Islet of Langerhans (tissue), 1 donor: ENCODE results near the gene SNTG2.

Experiments used
- FAIRE-seq: peaks from one replicate; lab custom pipeline; 2011; peaks lifted over from hg19 to GRCh38; lab: Jason Lieb, UNC

SNTG2 gene

DNA sequence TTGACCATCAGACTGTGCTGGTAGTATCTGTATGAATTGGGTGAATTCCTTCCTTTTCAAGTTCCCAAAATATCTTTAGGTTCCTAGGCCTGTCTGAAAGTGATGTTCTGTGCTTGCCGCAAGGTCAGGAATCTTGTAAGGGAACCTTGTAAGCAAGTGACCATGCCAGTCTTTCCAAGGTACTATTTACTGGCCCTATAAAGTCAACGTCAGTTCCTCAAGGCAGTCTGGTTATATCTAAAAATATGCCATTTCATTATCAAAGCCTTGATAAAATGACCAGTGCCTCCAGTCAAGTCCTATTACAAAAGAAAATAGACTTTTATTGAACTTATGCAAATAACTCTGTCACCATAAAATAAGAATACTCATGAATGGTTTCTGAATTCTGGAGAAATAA, 374.2 kb downstream of the SNTG2 start:
- no peak for FAIRE-seq

DNA sequence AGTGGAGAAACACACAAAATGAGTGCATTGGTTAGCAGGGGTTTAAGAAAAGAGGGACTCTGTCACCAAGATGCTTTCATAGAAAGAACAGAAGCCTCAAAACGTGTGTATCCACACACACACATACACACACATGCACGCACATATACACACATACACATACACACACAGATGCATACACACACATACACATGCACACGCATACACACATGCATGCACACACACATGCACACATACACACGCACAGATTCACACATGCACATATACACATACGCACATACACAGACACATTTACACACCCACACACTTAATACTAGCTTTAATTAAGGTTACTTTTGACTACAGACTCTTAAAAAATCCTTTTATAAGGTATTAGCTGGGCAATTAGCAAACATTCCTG, 378.0 kb downstream of the SNTG2 start:
- FAIRE-seq, result no peak

DNA sequence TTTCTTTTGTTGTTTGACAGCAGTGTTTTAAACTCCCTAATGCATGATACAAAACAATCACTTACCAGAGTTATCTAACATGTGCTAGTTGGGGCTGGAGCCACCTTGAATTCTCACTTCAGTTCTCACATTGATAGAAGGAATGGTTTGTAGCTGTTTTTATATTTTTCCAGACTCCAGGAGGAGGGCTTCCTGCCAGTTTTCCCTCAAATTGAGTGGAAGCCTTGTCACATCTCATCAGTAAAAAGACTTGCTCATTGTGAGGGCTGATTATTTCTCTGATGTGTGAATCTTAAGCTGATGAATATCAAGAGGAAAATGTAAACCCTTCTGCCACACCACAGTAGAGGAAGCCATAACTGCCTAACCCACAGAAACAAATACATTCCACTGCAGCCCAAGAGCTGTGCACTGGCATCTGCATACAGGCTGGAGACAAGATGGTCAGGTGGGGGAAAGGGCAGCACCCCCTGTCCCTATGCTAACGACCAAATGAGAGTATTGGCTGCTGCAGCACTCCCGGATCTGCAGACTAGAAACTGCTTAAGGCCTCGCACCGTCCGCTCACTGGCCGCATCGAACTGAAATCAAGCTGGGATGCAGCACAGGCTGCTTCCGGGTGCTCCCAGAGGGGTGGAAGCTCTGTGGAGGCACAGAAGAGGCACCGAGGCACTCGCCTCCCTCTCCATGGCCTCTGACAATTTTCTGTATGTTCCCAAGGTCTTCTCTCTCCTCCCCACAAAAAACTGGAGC, 388.9 kb downstream of the SNTG2 start:
- no peak for FAIRE-seq

DNA sequence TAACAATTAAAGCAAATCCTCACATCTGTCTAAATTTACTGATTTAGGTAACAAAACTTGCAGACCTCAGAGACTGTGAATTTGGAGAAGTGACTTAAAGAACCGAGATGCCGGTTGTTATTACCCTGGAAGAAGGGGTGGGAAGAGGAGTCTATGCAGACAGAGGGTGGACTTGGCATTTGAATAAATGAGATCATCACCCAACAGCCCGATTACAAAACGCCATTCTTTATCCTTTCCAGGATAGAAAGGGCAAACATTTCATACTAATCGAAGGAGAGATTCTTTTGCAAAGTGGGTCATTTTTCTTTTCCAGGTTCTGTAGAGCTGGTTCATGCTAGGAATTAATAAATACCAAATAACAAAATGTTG, 389.5 kb downstream of the SNTG2 start:
- no peak for FAIRE-seq

DNA sequence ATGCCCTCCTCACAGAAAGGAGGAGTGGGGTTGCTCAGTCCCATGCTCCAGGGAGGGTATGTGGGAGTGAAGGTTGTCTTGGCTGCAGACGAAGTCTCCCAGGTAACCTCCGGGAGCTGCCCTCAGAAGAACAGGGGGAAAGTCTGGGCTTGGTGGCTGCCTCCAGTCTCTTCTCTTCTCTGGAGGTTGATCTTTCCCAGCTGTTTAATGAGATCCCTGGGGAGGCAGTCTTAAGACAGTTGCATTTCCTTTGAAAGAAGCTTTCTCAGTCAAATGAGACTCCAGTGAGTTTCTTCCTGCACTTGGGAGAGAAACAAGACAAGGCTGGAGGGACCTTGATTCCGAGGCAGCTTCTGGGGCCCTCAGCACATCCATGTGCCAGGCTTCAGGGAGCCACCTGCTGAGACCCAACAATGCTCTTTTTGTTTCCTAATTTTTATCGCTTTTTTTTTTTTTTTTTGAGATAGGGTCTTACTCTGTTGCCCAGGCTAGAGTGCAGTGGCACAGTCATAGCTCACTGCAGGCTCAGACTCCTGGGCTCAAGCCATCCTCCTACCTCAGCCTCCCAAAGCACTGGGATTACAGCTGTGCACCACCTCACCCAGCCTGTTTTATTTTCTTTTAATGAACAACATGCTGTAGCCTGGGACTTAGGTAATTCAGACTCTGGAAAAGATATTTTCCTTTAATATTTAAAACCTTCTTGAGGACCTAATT, 390.9 kb downstream of the SNTG2 start:
- no peak for FAIRE-seq

DNA sequence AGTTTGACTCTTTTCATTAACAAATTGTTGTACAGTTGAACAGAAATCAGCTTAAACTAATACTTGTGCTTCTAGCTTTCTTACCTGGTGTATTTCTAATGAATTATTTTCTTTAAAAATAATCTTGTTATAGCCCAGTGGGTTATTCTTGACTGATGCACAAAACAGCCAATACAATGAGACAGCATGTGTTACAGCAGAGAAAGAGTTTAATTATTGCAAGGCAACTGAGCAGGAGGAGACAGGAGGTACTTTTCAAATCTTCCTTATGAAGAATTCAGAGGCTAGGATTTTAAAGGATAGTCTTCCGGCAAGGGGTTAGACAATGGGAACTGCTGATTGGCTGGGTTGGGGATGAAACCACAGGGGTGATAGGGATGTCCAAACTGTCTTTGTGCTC, 398.1 kb downstream of the SNTG2 start:
- no peak for FAIRE-seq

DNA sequence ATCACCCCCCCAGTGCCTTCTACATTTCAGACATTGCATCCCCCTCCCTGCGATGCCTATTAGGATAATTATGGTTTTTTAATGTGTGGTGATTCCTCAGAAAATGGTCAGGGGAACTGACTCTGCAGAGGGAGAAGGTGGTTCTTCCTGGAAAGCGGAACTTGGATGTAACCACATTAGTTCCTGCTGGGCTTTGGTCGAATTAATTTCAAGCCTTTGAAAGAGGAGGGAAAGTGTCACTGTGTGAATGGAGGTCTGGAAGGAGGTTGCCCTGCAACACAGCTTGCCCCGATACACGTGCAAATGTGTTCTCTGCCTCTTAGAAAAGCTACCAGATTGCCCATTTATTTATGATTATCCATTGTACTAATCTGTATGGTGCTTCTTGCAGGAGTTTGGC, 399.5 kb downstream of the SNTG2 start:
- FAIRE-seq, result no peak

DNA sequence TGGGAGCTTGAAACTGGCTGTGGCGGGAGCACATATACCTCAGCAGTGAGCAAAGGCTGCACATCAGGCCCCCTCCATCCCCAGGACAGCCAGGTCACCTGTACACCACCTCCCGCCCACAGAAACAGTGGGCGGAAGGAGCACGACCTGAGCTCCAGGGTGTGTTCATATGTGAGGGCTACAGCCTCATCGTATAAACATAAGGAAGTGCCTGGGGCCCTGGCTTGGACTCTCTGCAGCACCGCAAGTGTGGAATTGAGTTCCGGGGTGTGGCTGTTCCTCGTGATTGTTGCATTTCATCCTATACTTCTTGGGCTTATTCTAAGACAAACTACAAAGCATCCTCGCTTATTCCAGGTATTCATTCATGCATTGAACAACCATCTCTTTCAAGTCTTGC, 402.5 kb downstream of the SNTG2 start:
- FAIRE-seq, result no peak

DNA sequence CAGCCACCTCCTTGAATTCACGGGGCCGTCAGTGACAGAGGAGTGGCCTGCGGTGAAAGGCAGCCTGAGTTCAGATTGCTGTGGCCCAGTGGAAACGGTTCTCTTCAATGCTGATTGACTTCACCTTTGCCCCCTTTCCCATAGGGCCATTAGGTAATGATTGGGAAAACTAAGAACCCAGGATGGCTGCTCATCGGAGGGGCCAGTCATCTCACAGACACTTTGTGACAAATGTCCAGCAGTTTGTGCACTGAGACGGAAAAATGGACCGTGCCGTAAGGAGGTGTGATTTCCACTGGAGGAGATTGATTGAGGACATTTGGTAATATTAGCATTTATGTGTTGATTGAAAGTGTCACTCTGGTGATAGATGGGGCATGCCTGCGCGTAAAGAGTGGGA, 402.9 kb downstream of the SNTG2 start:
- FAIRE-seq, result no peak

DNA sequence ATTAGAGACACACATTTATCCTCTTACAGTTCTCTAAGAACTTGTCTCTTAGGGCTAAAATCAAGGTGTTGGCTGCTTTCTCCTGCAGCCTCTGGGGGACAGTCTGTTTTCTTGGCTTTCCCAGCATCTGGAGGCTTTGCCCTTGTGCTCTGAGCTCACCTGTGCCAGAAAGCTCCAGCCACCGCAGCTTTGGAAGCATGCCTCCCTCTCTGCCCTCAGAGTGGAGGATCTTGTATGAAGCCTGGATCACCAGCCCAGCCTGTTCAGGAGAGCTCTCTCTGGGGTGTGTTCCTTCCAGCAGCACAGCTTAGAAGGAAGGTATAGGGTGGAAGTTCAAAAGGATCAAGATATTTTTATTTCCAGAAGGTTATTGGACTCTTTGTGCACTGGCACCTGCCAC, 409.5 kb downstream of the SNTG2 start:
- no peak for FAIRE-seq

DNA sequence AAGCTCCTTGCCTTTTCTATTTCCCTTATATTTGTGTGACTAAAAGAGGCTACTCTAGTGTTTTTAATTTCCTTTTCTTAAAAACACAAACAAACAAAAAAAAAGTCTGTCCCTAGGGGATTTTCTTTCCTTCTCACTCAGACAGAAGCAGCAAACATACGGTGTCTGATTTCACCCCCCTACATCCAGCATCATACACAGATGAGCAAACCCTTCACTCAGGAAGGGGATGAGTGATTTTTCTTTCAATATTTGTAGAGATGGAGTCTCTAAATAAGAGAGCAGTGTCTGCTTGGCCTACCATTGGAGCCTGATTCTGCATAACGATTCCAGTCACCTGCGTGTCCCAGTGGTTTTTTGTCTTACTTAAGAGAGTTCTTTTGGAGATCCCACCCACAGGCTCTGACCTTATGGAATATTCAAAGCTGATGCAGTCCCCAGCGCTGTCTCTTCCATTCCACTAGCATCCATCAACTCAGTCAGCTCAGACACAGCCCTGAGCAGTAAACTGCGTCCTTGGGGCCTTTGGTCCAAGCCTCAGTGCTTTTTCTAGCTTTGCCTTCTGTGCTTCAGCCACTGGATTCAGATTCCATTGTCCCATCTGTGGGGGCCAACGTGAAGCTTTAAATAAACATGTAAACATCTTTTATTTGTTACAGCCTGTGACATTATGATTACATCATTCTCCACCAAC, 410.1 kb downstream of the SNTG2 start:
- no peak for FAIRE-seq

DNA sequence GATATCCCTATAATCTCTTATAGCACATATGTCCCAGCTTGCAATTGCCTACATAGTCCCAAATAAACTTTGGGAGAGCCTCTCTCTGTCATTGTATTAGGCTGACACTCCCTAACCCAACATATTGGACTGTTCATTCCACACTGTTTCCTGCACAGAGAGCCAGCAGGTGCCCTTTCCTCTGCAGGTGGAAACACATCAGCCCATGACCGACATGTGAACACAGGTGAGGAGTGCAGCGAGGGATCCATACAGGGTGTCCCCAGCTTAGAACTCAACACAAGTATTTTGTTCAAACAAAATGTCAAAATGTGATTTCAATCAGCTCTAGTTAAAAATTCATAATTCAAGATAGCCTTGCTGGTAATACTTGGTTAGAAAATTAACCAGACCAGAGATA, 412.7 kb downstream of the SNTG2 start:
- FAIRE-seq, result no peak

DNA sequence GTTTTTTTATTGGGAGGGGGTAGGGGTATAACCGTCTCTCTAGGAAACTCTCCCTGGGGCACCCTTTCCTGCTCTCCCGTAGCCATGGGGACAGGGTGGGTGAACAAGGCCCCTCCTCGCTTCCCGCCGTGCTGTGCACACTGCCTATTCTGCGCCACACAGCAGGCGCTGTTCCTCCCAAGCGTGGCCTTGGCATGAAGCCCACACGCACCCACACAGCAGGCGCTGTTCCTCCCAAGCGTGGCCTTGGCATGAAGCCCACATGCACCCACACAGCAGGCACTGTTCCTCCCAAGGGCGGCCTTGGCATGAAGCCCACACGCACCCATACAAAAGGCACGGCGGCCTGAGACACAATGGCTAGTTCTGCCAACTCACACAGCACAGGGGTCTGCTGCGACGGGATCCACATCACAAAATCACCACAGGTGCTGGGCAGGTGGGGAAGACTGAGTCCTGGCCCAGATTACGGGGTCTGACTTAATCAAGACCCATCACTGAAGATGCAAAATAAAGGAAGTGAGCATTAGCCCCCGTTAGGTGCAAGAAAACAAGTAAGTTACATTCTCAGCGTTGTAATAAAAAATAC, 416.0 kb downstream of the SNTG2 start:
- FAIRE-seq, result no peak

DNA sequence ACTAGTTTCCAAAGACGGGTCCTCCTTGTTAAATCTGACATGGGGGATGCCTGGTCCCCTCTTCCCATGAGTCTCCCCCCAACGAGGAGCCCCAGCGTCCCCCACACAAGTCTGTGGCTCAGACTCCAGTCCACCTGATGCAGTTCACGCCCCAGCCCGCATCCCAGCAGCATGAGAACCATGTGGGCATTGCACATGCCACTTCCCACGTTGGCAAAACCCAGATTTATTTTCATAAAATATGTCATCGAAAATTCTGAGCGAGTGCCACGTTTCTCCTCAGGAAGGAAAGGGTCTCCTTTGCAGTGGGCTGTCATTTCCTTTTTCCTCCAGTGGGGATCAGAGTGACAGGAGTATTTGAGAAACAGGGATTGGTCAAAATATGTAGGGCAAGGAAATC, 417.0 kb downstream of the SNTG2 start:
- no peak for FAIRE-seq

DNA sequence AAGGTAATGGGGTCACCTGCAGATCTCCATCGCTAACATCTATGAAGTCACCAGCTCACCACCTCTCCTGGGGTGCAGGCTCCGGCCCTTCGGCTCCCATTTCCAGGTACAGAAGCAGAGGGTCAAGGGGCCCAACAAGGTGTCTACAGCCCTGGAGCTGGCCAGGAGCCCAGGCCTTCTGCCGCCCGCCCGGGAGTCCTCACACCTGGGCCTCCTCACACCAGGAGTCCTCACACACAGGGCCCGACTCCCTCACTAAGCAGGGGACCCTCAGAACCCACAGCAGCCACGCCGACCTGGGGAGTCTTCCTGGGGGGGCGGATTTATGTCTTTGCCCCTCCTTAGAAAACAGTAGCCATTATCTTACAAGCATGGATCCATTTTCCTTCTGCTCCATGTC, 419.3 kb downstream of the SNTG2 start:
- FAIRE-seq, result no peak

DNA sequence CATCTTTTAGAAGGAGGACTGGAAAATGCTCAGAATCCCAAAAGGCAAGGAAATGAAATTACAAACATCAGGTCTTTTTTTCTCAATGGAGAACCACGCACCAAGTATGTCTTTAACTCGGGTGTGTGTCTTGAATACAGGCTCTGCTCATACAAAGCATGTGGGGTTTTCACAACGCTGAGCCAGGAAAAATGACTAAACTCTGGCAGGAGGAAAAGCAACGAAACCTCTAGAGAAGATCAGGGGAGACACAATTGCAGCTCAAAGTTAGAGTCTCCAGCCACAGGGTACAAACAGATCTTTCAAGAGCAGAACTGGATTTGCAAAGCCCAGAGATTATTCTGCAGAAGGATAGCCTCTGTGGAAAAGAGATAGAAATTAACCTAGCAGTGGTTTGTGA, 419.8 kb downstream of the SNTG2 start:
- no peak for FAIRE-seq

DNA sequence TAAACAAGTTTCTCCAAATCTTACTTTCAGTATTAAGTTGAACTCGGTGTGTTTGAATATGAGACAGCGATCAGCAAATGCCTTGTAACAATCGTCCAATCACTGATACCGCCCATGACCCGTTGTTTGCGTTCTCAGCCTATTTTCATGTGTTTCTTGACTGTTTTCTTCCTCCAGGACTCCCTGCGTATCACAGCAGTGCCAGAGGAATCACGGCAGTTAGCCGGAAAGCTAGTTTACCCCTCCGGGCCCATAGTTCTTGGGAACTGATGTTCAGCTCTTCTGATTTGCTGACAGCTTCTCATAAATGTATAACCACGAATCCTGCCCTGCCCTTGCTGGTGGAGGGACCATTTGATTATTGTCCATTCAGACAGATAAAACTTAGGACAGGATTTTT, 420.4 kb downstream of the SNTG2 start:
- FAIRE-seq, result no peak

DNA sequence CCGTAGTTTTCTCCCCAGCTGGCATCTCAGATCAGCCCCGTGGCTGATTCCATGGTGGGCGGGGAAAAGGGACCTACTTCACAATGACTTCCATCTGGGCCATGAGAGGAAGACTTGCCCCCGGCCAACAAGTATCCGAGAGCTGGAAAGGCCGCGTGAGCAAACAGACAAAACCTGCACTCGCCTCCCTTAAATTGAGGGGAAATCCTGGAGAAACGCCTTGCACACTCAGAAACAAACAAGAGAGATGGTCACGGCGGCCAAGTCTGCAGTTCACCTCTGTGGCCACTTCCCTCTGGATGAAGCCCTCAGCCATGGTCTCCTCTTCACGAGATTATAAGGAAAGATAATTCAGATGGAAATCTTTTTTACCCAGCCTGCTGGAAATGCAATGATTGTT, 423.2 kb downstream of the SNTG2 start:
- no peak for FAIRE-seq

DNA sequence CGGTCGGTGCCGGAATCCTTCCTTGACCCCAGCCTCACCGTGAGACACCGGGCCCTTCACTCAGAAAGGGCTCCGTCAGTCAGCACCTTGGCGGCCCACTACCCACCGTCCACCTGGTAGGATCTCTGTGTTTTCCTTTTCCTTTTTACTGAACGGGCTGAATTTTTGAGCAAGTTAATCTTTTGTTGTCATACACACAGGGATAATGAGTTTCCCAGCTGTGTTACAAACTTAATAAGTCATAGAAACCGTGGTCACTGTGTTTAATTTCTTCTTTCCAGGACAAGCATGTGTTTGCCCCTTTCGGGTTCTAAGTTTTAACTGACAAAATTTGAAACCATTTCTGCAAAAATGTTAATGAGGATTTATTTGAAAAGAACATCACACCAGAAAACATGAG, 423.6 kb downstream of the SNTG2 start:
- FAIRE-seq, result no peak

DNA sequence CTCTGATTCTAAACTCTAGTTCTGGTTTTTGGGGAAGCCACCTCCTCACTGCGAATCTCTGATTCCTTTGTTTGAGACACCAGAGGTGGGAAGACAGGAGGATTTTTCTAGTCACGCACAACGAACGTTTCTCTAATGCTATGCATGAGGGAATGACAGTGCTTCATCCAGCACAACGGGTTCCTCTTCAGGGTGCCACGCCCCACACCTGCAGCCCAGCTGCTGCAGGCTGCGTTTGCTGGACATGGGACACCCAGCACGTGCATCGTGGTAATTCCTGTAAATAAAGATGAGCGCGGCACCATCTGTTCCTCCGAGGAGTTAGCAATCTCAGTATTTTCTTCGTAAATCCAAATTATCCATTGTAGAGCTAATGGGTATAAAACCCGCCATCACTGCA, 425.1 kb downstream of the SNTG2 start:
- no peak for FAIRE-seq

DNA sequence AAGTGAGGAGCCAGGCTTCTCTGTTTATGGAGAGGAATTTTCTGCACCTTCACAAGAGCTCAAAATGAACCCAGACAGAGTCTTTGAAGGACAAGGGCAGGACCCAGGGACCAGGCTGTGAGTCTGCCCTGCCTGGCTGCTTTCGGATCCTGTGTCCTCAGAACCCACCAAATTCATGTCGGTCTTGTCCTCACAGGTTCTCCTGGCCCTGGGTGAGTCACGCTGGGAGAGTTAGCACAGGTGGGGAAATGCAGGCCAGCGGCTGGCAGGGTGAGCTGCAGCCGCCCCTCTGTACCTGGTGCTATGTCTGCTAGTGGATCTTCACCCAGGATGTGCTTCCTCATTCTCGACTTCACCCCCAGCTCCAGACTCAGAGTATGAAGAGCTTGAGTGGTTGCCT, 426.8 kb downstream of the SNTG2 start:
- FAIRE-seq, result no peak

DNA sequence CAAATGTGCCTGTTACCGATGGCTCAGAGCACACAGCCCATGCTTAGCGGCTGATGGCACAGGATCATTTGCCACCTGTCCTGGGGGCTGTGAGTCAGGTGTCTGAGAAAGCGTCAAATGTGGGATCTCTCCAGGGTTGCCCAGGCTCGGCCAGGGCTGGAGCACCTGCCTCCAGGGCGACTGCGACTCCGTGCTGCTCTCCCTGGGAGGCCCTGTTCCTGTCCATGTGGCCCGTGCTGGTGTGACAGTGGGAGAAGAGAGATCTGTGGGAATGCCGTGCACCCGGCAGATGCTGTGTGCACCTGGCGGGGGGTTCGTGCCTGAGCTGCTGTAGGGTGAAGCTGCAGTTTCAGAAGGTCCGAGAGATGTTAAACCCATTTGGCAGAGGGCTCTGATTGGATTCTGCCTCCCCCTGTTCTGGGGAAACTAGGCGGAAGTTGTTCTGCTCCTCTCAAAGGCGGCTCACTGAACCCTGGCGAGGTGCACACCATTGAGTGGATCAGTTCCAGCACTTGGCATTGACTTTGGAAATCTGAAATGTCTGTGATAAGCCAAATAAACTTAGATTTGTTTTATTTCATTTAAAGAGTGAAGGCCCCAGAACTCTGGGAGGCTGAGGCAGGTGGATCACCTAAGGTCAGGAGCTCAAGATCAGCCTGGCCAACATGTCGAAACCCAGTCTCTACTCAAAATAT, 428.0 kb downstream of the SNTG2 start:
- no peak for FAIRE-seq

DNA sequence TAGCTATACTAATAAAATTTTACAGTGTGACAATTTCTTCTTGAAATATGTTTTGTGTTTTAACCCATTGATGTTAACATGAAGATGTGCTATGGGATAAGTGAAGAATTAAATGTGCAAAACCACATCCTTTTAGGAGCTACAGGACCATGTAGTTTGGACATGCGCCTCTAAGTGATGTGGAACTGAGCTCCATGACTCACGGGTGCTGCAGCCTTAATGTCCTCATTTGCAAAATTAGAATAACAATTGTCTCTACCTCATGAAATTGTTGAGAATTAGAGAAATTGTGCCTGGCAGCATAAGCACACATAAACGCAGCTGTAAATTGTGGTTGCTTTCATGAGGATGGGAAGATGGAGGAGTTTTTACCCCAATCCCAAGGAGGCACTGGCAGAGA, 431.0 kb downstream of the SNTG2 start:
- FAIRE-seq, result no peak
